H1 (cell line): ENCODE measurements around the gene THOC5. TPM values are rescaled to one million over a fixed set of nuclear protein-coding genes. Genes with fewer than 3 reads are reported as not detected.
A peak's percentile ranks its signal among the peaks of the same experiment; 100 is the strongest.

ENCODE experiments used
- CTCF ChIA-PET: fragments of 300-600 bp; sonication (Branson Sonifier 250); formaldehyde crosslinking; loops from one replicate; lab custom pipeline; 2021; ENCODE audit not compliant: partially characterized antibody; lab: Charles Lee
- POLR2A ChIA-PET: fragments of 300-600 bp; sonication (Branson Sonifier 250); formaldehyde crosslinking; loops from one replicate; lab custom pipeline; 2021; ENCODE audit warnings: inconsistent platforms; ENCODE audit not compliant: partially characterized antibody; lab: Charles Lee
- DNase-seq, 2 experiments: peaks; one replicate each; pipeline versions ENCODE4 v3.0.0 to v3.0.0-alpha.2; 2010 to 2022; ENCODE audit warnings: low spot score in 2 of 2, low read depth in 1 of 2, mixed read lengths in 1 of 2
- FAIRE-seq: peaks from 2 replicates; lab custom pipeline; 2011; peaks lifted over from hg19 to GRCh38; lab: Jason Lieb, UNC
- H2AFZ ChIP-seq: 2 replicates; pipeline ENCODE4 v1.8.1; 2012; ENCODE audit warnings: low read length, inconsistent platforms
- H2AK5ac ChIP-seq: 2 replicates; pipeline ENCODE4 v1.6.1; 2013; ENCODE audit warnings: low read depth, low read length
- H2BK120ac ChIP-seq: replicated peaks from 2 replicates; pipeline ENCODE3; 2013; ENCODE audit warnings: low read depth, low read length, inconsistent platforms
- H2BK12ac ChIP-seq: 2 replicates; pipeline ENCODE4 v1.6.1; 2013; ENCODE audit warnings: low read depth, low read length
- H2BK15ac ChIP-seq: 2 replicates; pipeline ENCODE4 v1.6.1; 2013; ENCODE audit warnings: low read length
- H2BK20ac ChIP-seq: 2 replicates; pipeline ENCODE4 v1.6.1; 2013; ENCODE audit warnings: low read length
- H2BK5ac ChIP-seq: 2 replicates; pipeline ENCODE4 v1.6.1; 2013; ENCODE audit warnings: low read depth, low read length
- H3K14ac ChIP-seq: 2 replicates; pipeline ENCODE4 v1.6.1; 2013; ENCODE audit warnings: inconsistent platforms; ENCODE audit not compliant: insufficient read length
- H3K18ac ChIP-seq: 2 replicates; pipeline ENCODE4 v1.6.1; 2013; ENCODE audit warnings: low read length; ENCODE audit errors: extremely low read depth
- H3K23ac ChIP-seq: 2 replicates; pipeline ENCODE4 v1.6.1; 2013; ENCODE audit warnings: inconsistent platforms; ENCODE audit not compliant: insufficient read length
- H3K23me2 ChIP-seq: 2 replicates; pipeline ENCODE4 v1.6.1; 2013; ENCODE audit warnings: low read depth, low read length
- H3K27ac ChIP-seq: 2 replicates; pipeline ENCODE4 v1.6.1; 2011; ENCODE audit warnings: low read depth, low read length, inconsistent platforms
- H3K27me3 ChIP-seq, 4 experiments: replicated peaks in 1 of 4; 1 replicate in 1 of 4; 2 replicates in 3 of 4; pipeline versions ENCODE4 v1.6.1 to v1.8.1; 2011 to 2013; ENCODE audit warnings: low read length in 3 of 4, mild to moderate bottlenecking in 3 of 4, inconsistent platforms in 2 of 4, mixed read lengths in 2 of 4, moderate library complexity in 1 of 4; ENCODE audit not compliant: control insufficient read depth in 3 of 4, insufficient read depth in 3 of 4; ENCODE audit errors: extremely low read depth in 1 of 4
- H3K36me3 ChIP-seq, 4 experiments: 2 replicates each; pipeline versions ENCODE4 v1.6.1 to v1.8.1; 2011 to 2013; ENCODE audit warnings: mild to moderate bottlenecking in 4 of 4, low read length in 3 of 4, moderate library complexity in 2 of 4, control low read depth in 1 of 4, inconsistent platforms in 1 of 4; ENCODE audit not compliant: insufficient read depth in 4 of 4, control insufficient read depth in 2 of 4
- H3K4ac ChIP-seq: replicated peaks from 2 replicates; pipeline ENCODE3; 2013; ENCODE audit warnings: low read length, low read depth, mixed read lengths, inconsistent platforms; ENCODE audit not compliant: insufficient read length
- H3K4me1 ChIP-seq, 4 experiments: replicated peaks in 1 of 4; 1 replicate in 1 of 4; 2 replicates in 3 of 4; pipeline versions ENCODE4 v1.6.1 to v1.8.1; 2011 to 2013; ENCODE audit warnings: low read length in 3 of 4, inconsistent platforms in 2 of 4, mixed read lengths in 1 of 4; ENCODE audit not compliant: insufficient read depth in 4 of 4, control insufficient read depth in 3 of 4
- H3K4me2 ChIP-seq, 2 experiments: 2 replicates each; pipeline versions ENCODE4 v1.6.1 to v1.8.1; 2011 to 2013; ENCODE audit warnings: low read depth in 2 of 2, low read length in 2 of 2, control low read depth in 1 of 2, inconsistent platforms in 1 of 2, mild to moderate bottlenecking in 1 of 2; ENCODE audit not compliant: insufficient read depth in 1 of 2
- H3K4me3 ChIP-seq, 4 experiments: fragments of 200-600, 300-600 bp in 1 of 4; sonication (generic), shearing (Covaris generic), sonication (Bioruptor Twin) in 1 of 4; 2 replicates each; pipeline versions ENCODE4 v1.5.1 to v1.8.1; 2011 to 2016; ENCODE audit warnings: low read length in 4 of 4, low read depth in 3 of 4, control low read depth in 2 of 4, inconsistent platforms in 2 of 4, mild to moderate bottlenecking in 2 of 4, mixed read lengths in 1 of 4, moderate library complexity in 1 of 4; ENCODE audit not compliant: insufficient read depth in 2 of 4; ENCODE audit errors: extremely low read depth in 1 of 4
- H3K56ac ChIP-seq: replicated peaks from 2 replicates; pipeline ENCODE3; 2013; ENCODE audit warnings: low read depth, mild to moderate bottlenecking, mixed read lengths, low read length, inconsistent platforms; ENCODE audit not compliant: insufficient read length
- H3K79me1 ChIP-seq: 2 replicates; pipeline ENCODE4 v1.6.1; 2013; ENCODE audit warnings: low read depth, low read length, control low read depth
- H3K79me2 ChIP-seq, 2 experiments: 2 replicates each; pipeline versions ENCODE4 v1.6.1 to v1.8.1; 2012 to 2013; ENCODE audit warnings: low read length in 2 of 2, mild to moderate bottlenecking in 2 of 2, inconsistent platforms in 1 of 2; ENCODE audit not compliant: insufficient read depth in 2 of 2, control insufficient read depth in 1 of 2
- H3K9ac ChIP-seq, 4 experiments: replicated peaks in 1 of 4; 1 replicate in 1 of 4; 2 replicates in 3 of 4; pipeline versions ENCODE4 v1.6.1 to v1.8.1; 2011 to 2013; ENCODE audit warnings: low read depth in 3 of 4, low read length in 3 of 4, control low read depth in 2 of 4, mild to moderate bottlenecking in 2 of 4, moderate library complexity in 2 of 4, inconsistent platforms in 1 of 4; ENCODE audit errors: extremely low read depth in 1 of 4
- H3K9me3 ChIP-seq, 2 experiments: 2 replicates each; pipeline versions ENCODE4 v1.6.1 to v1.8.1; 2012 to 2013; ENCODE audit warnings: mild to moderate bottlenecking in 2 of 2, moderate library complexity in 2 of 2, control low read depth in 1 of 2, inconsistent platforms in 1 of 2, low read depth in 1 of 2, low read length in 1 of 2, mixed read lengths in 1 of 2; ENCODE audit not compliant: insufficient read depth in 2 of 2
- H4K20me1 ChIP-seq, 2 experiments: replicated peaks in 1 of 2; 2 replicates each; pipeline versions ENCODE3 to v1.8.1; 2011 to 2013; ENCODE audit warnings: inconsistent platforms in 2 of 2, low read length in 2 of 2, mild to moderate bottlenecking in 1 of 2; ENCODE audit not compliant: insufficient read depth in 2 of 2, control insufficient read depth in 1 of 2
- H4K5ac ChIP-seq: 2 replicates; pipeline ENCODE4 v1.6.1; 2013; ENCODE audit warnings: low read length, low read depth, mixed read lengths, inconsistent platforms; ENCODE audit not compliant: insufficient read length
- H4K8ac ChIP-seq: 2 replicates; pipeline ENCODE4 v1.8.0; 2013; ENCODE audit warnings: mild to moderate bottlenecking, moderate library complexity, low read length, inconsistent platforms; ENCODE audit not compliant: insufficient read depth; ENCODE audit errors: extremely low read depth
- H4K91ac ChIP-seq: replicated peaks from 2 replicates; pipeline ENCODE3; 2013; ENCODE audit warnings: low read length, mixed read lengths, inconsistent platforms; ENCODE audit not compliant: insufficient read length
- ASH2L ChIP-seq: fragments of 200-600, 300-600 bp; sonication (generic); IDR thresholded peaks from one replicate; pipeline ENCODE4 v1.7.1; 2017; ENCODE audit warnings: low read length
- CBX5 ChIP-seq: fragments of 300-800, 300-1000 bp; sonication (generic); IDR thresholded peaks from 2 replicates; pipeline ENCODE4 v1.7.1; 2016; ENCODE audit warnings: antibody characterized with exemption, low read length, low read depth
- CEBPB ChIP-seq: IDR thresholded peaks from 2 replicates; pipeline ENCODE4 v1.6.1; 2012; ENCODE audit warnings: low read depth, low read length
- KDM4A ChIP-seq: IDR thresholded peaks from one replicate; pipeline ENCODE4 v1.7.1; 2012; ENCODE audit warnings: low read depth, mild to moderate bottlenecking, moderate library complexity, low read length, inconsistent platforms; ENCODE audit not compliant: severe bottlenecking
- RAD21 ChIP-seq, 2 experiments: IDR thresholded peaks in 1 of 2; conservative IDR thresholded peaks in 1 of 2; 2 replicates each; pipeline ENCODE4 v1.6.1; 2011; ENCODE audit warnings: low read depth in 2 of 2, low read length in 2 of 2, improper control_type of control experiment in 1 of 2, inconsistent platforms in 1 of 2, mild to moderate bottlenecking in 1 of 2, moderate library complexity in 1 of 2
- WGBS, 2 experiments: shearing (Covaris generic) in 1 of 2; methylation state at CpG; one replicate each; pipeline versions ENCODE4 v1.1.6 to v1.1.7; 2013 to 2015; ENCODE audit warnings: low lambda C conversion rate in 2 of 2, mixed read lengths in 2 of 2, inconsistent platforms in 1 of 2, low coverage in 1 of 2, missing lambda C conversion rate in 1 of 2; ENCODE audit not compliant: insufficient replicate concordance in 2 of 2, insufficient coverage in 1 of 2, insufficient read length in 1 of 2; ENCODE audit errors: extremely low coverage in 1 of 2, missing lambda C conversion rate in 1 of 2; 5-methylcytosine and 5-hydroxymethylcytosine counted together
- polyA plus RNA-seq, 7 experiments: library from polyadenylated mRNA; depleted of rRNA in 3 of 7; stranded (reverse) in 5 of 7; unstranded in 2 of 7; fragments of >200 nt in 5 of 7; fragments of 200-250 nt in 2 of 7; gene quantifications; 1 replicate in 5 of 7; 2 replicates in 1 of 7; 4 replicates in 1 of 7; pipeline versions ENCODE4 v1.2.1 to v1.2.3, GENCODE V29; 2011 to 2013; ENCODE audit warnings: missing spikeins in 2 of 7, mixed read lengths in 2 of 7
- total RNA-seq: library from RNA; stranded (reverse); fragmentation: NEBNext Ultra II Directional; extraction: Animal tissue kit (Norgen Biotek cat#: 25700); gene quantifications from 2 replicates; pipeline ENCODE4 v1.2.1, GENCODE V29; 2021
- TF ChIP-seq, protein P1 (sequence below), 3 experiments: IDR thresholded peaks; 1 replicate in 2 of 3; 2 replicates in 1 of 3; pipeline versions ENCODE4 v1.5.1 to v1.6.1; 2011; ENCODE audit warnings: low read length in 3 of 3, mild to moderate bottlenecking in 3 of 3, inconsistent platforms in 2 of 3, low read depth in 1 of 3, moderate library complexity in 1 of 3; ENCODE audit not compliant: insufficient read depth in 1 of 3; ENCODE audit errors: control extremely low read depth in 1 of 3

THOC5 gene
- total and polyA plus RNA-seq, 2 of the 8 experiments (the other 6 are each of a cell fraction or from before 2014, with no cell fraction given) = 27.7 to 65.7 TPM

- H3K9ac ChIP-seq = no peak overlapping the region
- H3K36me3 ChIP-seq = peaks cover 20 to 75% (median 55%) of the 10 kb centered on the region in 4 experiments
- TF ChIP-seq CEBPB (no peak), CBX5 (no peak), ASH2L (no peak), KDM4A (no peak), RAD21 (IDR thresholded peaks at IDR 0.05 in 1 of 2, conservative IDR thresholded peaks at IDR 0.05 in 1 of 2; ENCODE audit: low read depth in 2 of 2, low read length in 2 of 2) (peak; percentile 71 to 80)
- TF ChIP-seq, protein P1, sequence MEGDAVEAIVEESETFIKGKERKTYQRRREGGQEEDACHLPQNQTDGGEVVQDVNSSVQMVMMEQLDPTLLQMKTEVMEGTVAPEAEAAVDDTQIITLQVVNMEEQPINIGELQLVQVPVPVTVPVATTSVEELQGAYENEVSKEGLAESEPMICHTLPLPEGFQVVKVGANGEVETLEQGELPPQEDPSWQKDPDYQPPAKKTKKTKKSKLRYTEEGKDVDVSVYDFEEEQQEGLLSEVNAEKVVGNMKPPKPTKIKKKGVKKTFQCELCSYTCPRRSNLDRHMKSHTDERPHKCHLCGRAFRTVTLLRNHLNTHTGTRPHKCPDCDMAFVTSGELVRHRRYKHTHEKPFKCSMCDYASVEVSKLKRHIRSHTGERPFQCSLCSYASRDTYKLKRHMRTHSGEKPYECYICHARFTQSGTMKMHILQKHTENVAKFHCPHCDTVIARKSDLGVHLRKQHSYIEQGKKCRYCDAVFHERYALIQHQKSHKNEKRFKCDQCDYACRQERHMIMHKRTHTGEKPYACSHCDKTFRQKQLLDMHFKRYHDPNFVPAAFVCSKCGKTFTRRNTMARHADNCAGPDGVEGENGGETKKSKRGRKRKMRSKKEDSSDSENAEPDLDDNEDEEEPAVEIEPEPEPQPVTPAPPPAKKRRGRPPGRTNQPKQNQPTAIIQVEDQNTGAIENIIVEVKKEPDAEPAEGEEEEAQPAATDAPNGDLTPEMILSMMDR (IDR thresholded peaks at IDR 0.05; ENCODE audit: control extremely low read depth in 1 of 3, insufficient read depth in 1 of 3, low read depth in 1 of 3, low read length in 3 of 3) = peak; percentile 52 to 71 (median 55)
- 85% methylated on average over 5 of the region's 5 CpGs; no CpG with 5 or more reads in 1 of the 2 experiments for WGBS, 2 experiments
- no peak overlapping the region for H2BK20ac ChIP-seq
- no peak overlapping the region for H4K8ac ChIP-seq
- H3K9me3 ChIP-seq = no peaks in the 10 kb centered on the region
- H3K4ac ChIP-seq = no peak overlapping the region
- H3K23me2 ChIP-seq = no peaks in the 10 kb centered on the region
- H2AK5ac ChIP-seq = no peak overlapping the region
- H3K18ac ChIP-seq = no peak overlapping the region
- FAIRE-seq (no peak), DNase-seq (peak; percentile 33 to 56)
- no peak overlapping the region for H2AFZ ChIP-seq
- no peak overlapping the region for H2BK120ac ChIP-seq
- H3K56ac ChIP-seq = no peak overlapping the region
- no peak overlapping the region for H3K23ac ChIP-seq
- no peak overlapping the region for H3K14ac ChIP-seq
- H4K5ac ChIP-seq = no peak overlapping the region
- H3K4me2 ChIP-seq = no peak overlapping the region
- H4K20me1 ChIP-seq = peaks cover 2 to 4% of the 10 kb centered on the region in 2 experiments
- no peaks in the 10 kb centered on the region for H3K4me1 ChIP-seq
- no peaks in the 10 kb centered on the region for H3K79me2 ChIP-seq
- H2BK15ac ChIP-seq = no peak overlapping the region
- H4K91ac ChIP-seq = no peak overlapping the region
- no peak overlapping the region for H2BK12ac ChIP-seq
- no peak overlapping the region for H3K4me3 ChIP-seq
- H3K27ac ChIP-seq = no peak overlapping the region
- CTCF ChIA-PET = interaction anchor here (0.5 to 3.7 kb wide), 27 partner anchors 9 to 544 kb away, joined by 3 to 47 read pairs (median 4); no protein-coding TSS in a partner anchor
- no peaks in the 10 kb centered on the region for H3K27me3 ChIP-seq
- POLR2A ChIA-PET = interaction anchor here (1.2 to 1.7 kb wide), 4 partner anchors 14 to 55 kb away, joined by 3 to 8 read pairs (median 4); partner anchors contain the start of genes NEFH and THOC5
- H2BK5ac ChIP-seq = no peak overlapping the region
- no peaks in the 10 kb centered on the region for H3K79me1 ChIP-seq
These were observed 28.9 kb downstream of the THOC5 start for GRCh38 chr22:29524442-29525191.
